ENCODE measurements around the gene SMIM28. TPM values are rescaled to one million over a fixed set of nuclear protein-coding genes. Genes with fewer than 3 reads are reported as not detected.

The SMIM28 gene
- polyA plus RNA-seq, 1 donor from 2014 or later: not detected

GRCh38 chr6:138330763-138331162 lies 46.9 kb upstream of the SMIM28 start:
- Histone ChIP-seq H3K36me3 (ENCODE audit: insufficient read depth, low read length) (no peaks in the 10 kb centered on the region), H3K9me3 (ENCODE audit: low read length) (no peaks in the 10 kb centered on the region), H3K27ac (ENCODE audit: low read length) (no peak overlapping the region), H3F3A (ENCODE audit: insufficient read depth, low read length, poor library complexity, severe bottlenecking) (no peaks in the 10 kb centered on the region), H3K4me2 (ENCODE audit: low read length) (no peak overlapping the region), H3K27me3 (ENCODE audit: insufficient read depth, low read depth, low read length) (no peaks in the 10 kb centered on the region), H3K9me2 (ENCODE audit: insufficient read depth, low read length) (no peaks in the 10 kb centered on the region), H2AFZ (ENCODE audit: low read depth, low read length) (no peak overlapping the region), H3K9ac (ENCODE audit: low read length) (no peak overlapping the region), H4K20me1 (ENCODE audit: insufficient read depth) (no peaks in the 10 kb centered on the region), H3K4me3 (ENCODE audit: low read length) (no peak overlapping the region), H3K79me2 (replicated peaks; ENCODE audit: insufficient read depth, low read length) (no peaks in the 10 kb centered on the region)
- TF ChIP-seq EP300 (conservative IDR thresholded peaks at IDR 0.05; ENCODE audit: poor library complexity, severe bottlenecking) (no peak), POLR2AphosphoS5 (IDR thresholded peaks at IDR 0.05) (no peak), TAF1 (IDR thresholded peaks at IDR 0.05; ENCODE audit: low read depth) (no peak), RAD21 (conservative IDR thresholded peaks at IDR 0.05) (no peak), SMC3 (conservative IDR thresholded peaks at IDR 0.05; ENCODE audit: poor library complexity) (no peak)

GRCh38 chr6:138331444-138331843 lies 46.3 kb upstream of the SMIM28 start:
- no peak overlapping the region for H3K9ac ChIP-seq (ENCODE audit: low read length)
- no peak overlapping the region for H2AFZ ChIP-seq (ENCODE audit: low read depth, low read length)
- no peaks in the 10 kb centered on the region for H3K27me3 ChIP-seq (ENCODE audit: insufficient read depth, low read depth, low read length)
- H3K4me3 ChIP-seq (ENCODE audit: low read length): no peak overlapping the region
- no peaks in the 10 kb centered on the region for H3K9me2 ChIP-seq (ENCODE audit: insufficient read depth, low read length)
- H3K36me3 ChIP-seq (ENCODE audit: insufficient read depth, low read length): peaks cover 3% of the 10 kb centered on the region
- H4K20me1 ChIP-seq (ENCODE audit: insufficient read depth): no peaks in the 10 kb centered on the region
- no peaks in the 10 kb centered on the region for H3K9me3 ChIP-seq (ENCODE audit: low read length)
- TF ChIP-seq TAF1 (IDR thresholded peaks at IDR 0.05; ENCODE audit: low read depth) (no peak), SMC3 (conservative IDR thresholded peaks at IDR 0.05; ENCODE audit: poor library complexity) (no peak), RAD21 (conservative IDR thresholded peaks at IDR 0.05) (no peak), REST (IDR thresholded peaks at IDR 0.05; ENCODE audit: borderline replicate concordance) (no peak), EZH2 (IDR thresholded peaks at IDR 0.05; ENCODE audit: borderline replicate concordance, insufficient read depth, low read length, poor library complexity, severe bottlenecking) (no peak), EP300 (conservative IDR thresholded peaks at IDR 0.05; ENCODE audit: poor library complexity, severe bottlenecking) (no peak), CTCF (IDR thresholded peaks at IDR 0.05; ENCODE audit: poor library complexity, severe bottlenecking) (no peak), MXI1 (conservative IDR thresholded peaks at IDR 0.05; ENCODE audit: poor library complexity, severe bottlenecking) (no peak), POLR2AphosphoS5 (IDR thresholded peaks at IDR 0.05) (no peak)
- H3F3A ChIP-seq (ENCODE audit: insufficient read depth, low read length, poor library complexity, severe bottlenecking): no peaks in the 10 kb centered on the region
- no peak overlapping the region for H3K4me2 ChIP-seq (ENCODE audit: low read length)
- H3K79me2 ChIP-seq (replicated peaks; ENCODE audit: insufficient read depth, low read length): no peaks in the 10 kb centered on the region
- H3K27ac ChIP-seq (ENCODE audit: low read length): no peak overlapping the region
